K562 (cell line): ENCODE results near the gene ELFN2. TPM values are rescaled to one million over a fixed set of nuclear protein-coding genes. Genes with fewer than 3 reads are reported as not detected.

ENCODE experiments used
- CEBPG ChIP-seq, 3 experiments: fragments of 200-800 bp in 1 of 3; sonication (Bioruptor generic) in 1 of 3; sonication (generic) in 1 of 3; formaldehyde crosslinking in 1 of 3; IDR thresholded peaks in 2 of 3; conservative IDR thresholded peaks in 1 of 3; 2 replicates each; pipeline versions ENCODE4 v1.6.1 to v1.8.0; 2016 to 2022; ENCODE audit warnings: missing compliant biosample characterization in 2 of 3, missing genetic modification characterization in 2 of 3, mild to moderate bottlenecking in 1 of 3, missing genetic modification reagents in 1 of 3
- FOXO4 ChIP-seq: fragments of 450-650 bp; formaldehyde crosslinking; IDR thresholded peaks from 2 replicates; pipeline ENCODE4 v1.4.0; 2020; ENCODE audit warnings: mild to moderate bottlenecking, moderate library complexity
- MXI1 ChIP-seq: IDR thresholded peaks from 2 replicates; pipeline ENCODE4 v1.6.1; 2011; ENCODE audit warnings: low read depth, mild to moderate bottlenecking, improper control_type of control experiment, low read length
- NFATC3 ChIP-seq: fragments of 450-650 bp; IDR thresholded peaks from 2 replicates; pipeline ENCODE4 v1.6.1; 2017; ENCODE audit warnings: mild to moderate bottlenecking
- RBM34 ChIP-seq: fragments of 200-400 bp; formaldehyde crosslinking; IDR thresholded peaks from 2 replicates; pipeline ENCODE4 v1.6.1; 2018; ENCODE audit warnings: low read length, borderline replicate concordance; ENCODE audit not compliant: insufficient read depth
- polyA plus RNA-seq, 8 experiments: library from polyadenylated mRNA; depleted of rRNA in 4 of 8; stranded (reverse) in 5 of 8; unstranded in 3 of 8; fragments of >200 nt; fragmentation: Nextera tagmentation in 2 of 8; fragmentation: Illumina TruSeq in 1 of 8; extraction: Ambion mirVana in 2 of 8; extraction: Trizol in 1 of 8; gene quantifications; 2 replicates each; pipeline versions ENCODE4 v1.2.1 to v1.2.3, GENCODE V29; 2011 to 2014; ENCODE audit warnings: inconsistent platforms in 1 of 8, missing spikeins in 1 of 8
- total RNA-seq, 7 experiments: library from RNA; depleted of rRNA in 6 of 7; stranded (reverse); fragments of >200 nt in 6 of 7; fragmentation: Illumina TruSeq in 2 of 7; extraction: Trizol in 2 of 7; gene quantifications; 2 replicates each; pipeline versions ENCODE4 v1.2.1 to v1.2.3, GENCODE V29; 2011 to 2021; ENCODE audit warnings: low replicate concordance in 1 of 7
- TF ChIP-seq, protein P1 (sequence below): sonication (generic); formaldehyde crosslinking; IDR thresholded peaks from 2 replicates; pipeline ENCODE4 v1.8.1; 2023; ENCODE audit warnings: missing genetic modification reagents, mild to moderate bottlenecking, borderline replicate concordance
- TF ChIP-seq, protein P2 (sequence below): fragments of 450-650 bp; formaldehyde crosslinking; IDR thresholded peaks from 2 replicates; pipeline ENCODE4 v1.4.0; 2022; ENCODE audit warnings: missing genetic modification characterization

ELFN2 gene
- total and polyA plus RNA-seq, 9 of the 15 experiments (the other 6 are each of a cell fraction or from before 2014, with no cell fraction given) = not detected

GRCh38 chr22:37412495-37413250 lies 14.6 kb downstream of the ELFN2 start (continued):
- TF ChIP-seq, protein P1, sequence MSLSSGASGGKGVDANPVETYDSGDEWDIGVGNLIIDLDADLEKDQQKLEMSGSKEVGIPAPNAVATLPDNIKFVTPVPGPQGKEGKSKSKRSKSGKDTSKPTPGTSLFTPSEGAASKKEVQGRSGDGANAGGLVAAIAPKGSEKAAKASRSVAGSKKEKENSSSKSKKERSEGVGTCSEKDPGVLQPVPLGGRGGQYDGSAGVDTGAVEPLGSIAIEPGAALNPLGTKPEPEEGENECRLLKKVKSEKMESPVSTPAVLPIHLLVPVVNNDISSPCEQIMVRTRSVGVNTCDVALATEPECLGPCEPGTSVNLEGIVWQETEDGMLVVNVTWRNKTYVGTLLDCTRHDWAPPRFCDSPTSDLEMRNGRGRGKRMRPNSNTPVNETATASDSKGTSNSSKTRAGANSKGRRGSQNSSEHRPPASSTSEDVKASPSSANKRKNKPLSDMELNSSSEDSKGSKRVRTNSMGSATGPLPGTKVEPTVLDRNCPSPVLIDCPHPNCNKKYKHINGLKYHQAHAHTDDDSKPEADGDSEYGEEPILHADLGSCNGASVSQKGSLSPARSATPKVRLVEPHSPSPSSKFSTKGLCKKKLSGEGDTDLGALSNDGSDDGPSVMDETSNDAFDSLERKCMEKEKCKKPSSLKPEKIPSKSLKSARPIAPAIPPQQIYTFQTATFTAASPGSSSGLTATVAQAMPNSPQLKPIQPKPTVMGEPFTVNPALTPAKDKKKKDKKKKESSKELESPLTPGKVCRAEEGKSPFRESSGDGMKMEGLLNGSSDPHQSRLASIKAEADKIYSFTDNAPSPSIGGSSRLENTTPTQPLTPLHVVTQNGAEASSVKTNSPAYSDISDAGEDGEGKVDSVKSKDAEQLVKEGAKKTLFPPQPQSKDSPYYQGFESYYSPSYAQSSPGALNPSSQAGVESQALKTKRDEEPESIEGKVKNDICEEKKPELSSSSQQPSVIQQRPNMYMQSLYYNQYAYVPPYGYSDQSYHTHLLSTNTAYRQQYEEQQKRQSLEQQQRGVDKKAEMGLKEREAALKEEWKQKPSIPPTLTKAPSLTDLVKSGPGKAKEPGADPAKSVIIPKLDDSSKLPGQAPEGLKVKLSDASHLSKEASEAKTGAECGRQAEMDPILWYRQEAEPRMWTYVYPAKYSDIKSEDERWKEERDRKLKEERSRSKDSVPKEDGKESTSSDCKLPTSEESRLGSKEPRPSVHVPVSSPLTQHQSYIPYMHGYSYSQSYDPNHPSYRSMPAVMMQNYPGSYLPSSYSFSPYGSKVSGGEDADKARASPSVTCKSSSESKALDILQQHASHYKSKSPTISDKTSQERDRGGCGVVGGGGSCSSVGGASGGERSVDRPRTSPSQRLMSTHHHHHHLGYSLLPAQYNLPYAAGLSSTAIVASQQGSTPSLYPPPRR (CRISPR knock-in tag) = no peak
- TF ChIP-seq, protein P2, sequence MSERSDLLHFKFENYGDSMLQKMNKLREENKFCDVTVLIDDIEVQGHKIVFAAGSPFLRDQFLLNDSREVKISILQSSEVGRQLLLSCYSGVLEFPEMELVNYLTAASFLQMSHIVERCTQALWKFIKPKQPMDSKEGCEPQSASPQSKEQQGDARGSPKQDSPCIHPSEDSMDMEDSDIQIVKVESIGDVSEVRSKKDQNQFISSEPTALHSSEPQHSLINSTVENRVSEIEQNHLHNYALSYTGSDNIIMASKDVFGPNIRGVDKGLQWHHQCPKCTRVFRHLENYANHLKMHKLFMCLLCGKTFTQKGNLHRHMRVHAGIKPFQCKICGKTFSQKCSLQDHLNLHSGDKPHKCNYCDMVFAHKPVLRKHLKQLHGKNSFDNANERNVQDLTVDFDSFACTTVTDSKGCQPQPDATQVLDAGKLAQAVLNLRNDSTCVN (CRISPR knock-in tag) = no peak
- TF ChIP-seq NFATC3 (no peak), MXI1 (no peak), FOXO4 (CRISPR knock-in tag) (no peak), CEBPG (CRISPR knock-in tag; IDR thresholded peaks at IDR 0.05) (no peak), CEBPG (tag; conservative IDR thresholded peaks at IDR 0.05 in 1 of 2, IDR thresholded peaks at IDR 0.05 in 1 of 2) (no peak), RBM34 (no peak)
